Regular cardiac myocyte (primary cell): Measurements from ENCODE around the gene YAF2. TPM values are rescaled to one million over a fixed set of nuclear protein-coding genes. Genes with fewer than 3 reads are reported as not detected.

Experiments used
- total RNA-seq: library from RNA; depleted of rRNA; stranded (reverse); fragments of >200 nt; gene quantifications from 2 replicates; pipeline ENCODE4 v1.2.3, GENCODE V29; 2014

Gene YAF2
- total RNA-seq: 11.3 and 20.3 TPM in 2 replicates

GRCh38 chr12:42238240-42239140 lies at the start of gene YAF2:
Gene YAF2 (minus strand): TSS chr12:42238248. CDS start chr12:42238180, 68 bp downstream.

GRCh38 chr12:42144408-42145196 lies 93.4 kb downstream of the YAF2 start, which contains the start of gene GXYLT1:
Gene GXYLT1 (minus strand): TSS chr12:42144874. CDS start chr12:42144646, 228 bp downstream.

Other genes with a start within 250 kb of the YAF2 start
- 9.6 and 19.2 TPM in 2 replicates for gene GXYLT1, start 93.4 kb downstream of the YAF2 start, total RNA-seq
- 22.4 and 22.6 TPM in 2 replicates for gene ZCRB1, start 87.8 kb upstream of the YAF2 start, total RNA-seq
- 73.9 and 74.0 TPM in 2 replicates for gene PPHLN1, start 87.9 kb upstream of the YAF2 start, total RNA-seq